DMS79 (cell line): ENCODE data around the gene RYR2.

Experiments
- DNase-seq: peaks from one replicate; lab custom pipeline; 2025; lab: John Stamatoyannopoulos, UW

The RYR2 gene

GRCh38 chr1:237041795-237042525 is at the start of gene RYR2:
Gene RYR2, plus strand, starts transcription at chr1:237042184. Its CDS starts 338 bp downstream, at chr1:237042522.
- no peak for DNase-seq

GRCh38 chr1:236992449-236992848 is 49.5 kb upstream of the RYR2 start:
- no peak for DNase-seq

DNA sequence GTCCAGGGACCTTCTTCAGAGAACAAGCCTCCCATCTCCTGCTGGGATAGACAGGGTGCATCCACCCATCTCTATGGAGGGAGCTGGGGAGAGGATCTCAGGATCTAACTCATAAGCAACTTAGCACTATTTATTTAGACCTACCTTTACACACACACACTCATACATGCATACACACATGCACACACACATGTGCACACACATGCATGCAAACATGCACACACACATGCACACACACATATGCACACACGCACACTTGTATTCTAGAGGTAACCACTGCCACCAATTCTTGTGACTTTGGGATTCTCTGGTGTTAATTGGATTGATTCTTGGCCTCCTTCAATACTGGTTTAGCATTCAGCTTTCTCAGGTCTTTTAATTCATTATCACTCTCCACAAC is 47.5 kb upstream of the RYR2 start:
- no peak for DNase-seq

DNA sequence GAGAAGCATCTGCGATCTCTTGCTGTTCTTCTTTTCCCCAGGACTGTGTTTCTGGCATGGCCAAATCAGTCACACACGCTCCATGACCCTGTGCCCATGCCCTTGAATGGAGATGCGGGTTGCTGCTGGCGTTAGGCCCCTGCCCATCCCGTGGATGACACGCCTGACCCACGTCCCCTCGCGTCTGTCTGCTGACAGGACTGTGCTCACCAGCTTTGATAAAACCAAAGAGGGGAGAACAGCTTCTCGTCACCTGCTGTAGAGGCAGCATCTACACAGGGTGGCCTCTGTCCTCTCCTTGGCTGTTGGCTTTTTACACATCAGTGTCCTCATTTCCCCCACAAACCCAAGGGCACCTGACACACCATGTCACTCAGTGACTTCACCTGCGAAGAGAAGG is 44.6 kb upstream of the RYR2 start:
- DNase-seq, result no peak

- DNase-seq, result peak; percentile 24
These were observed 44.1 kb upstream of the RYR2 start for GRCh38 chr1:236997882-236998281.

DNA sequence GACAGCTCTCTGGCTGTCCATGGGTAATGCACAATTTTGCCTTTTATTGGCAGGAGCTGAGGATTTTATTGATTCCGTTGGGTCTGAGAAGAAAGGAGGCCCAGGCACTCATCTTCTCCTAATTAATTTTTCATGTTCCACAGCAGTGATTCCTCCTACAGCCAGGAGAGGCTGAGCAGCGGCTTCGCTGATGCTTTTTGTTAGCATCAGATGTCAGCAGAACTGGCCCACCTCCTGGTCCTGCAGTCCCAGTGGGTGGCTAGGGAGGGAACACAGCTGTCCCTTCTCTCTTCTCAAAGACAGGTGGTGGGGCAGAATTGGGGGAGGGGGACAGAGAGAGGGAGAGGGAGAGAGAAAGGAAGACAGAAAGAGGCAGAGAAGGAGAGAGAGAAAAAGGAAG is 43.4 kb upstream of the RYR2 start:
- DNase-seq, result no peak

DNA sequence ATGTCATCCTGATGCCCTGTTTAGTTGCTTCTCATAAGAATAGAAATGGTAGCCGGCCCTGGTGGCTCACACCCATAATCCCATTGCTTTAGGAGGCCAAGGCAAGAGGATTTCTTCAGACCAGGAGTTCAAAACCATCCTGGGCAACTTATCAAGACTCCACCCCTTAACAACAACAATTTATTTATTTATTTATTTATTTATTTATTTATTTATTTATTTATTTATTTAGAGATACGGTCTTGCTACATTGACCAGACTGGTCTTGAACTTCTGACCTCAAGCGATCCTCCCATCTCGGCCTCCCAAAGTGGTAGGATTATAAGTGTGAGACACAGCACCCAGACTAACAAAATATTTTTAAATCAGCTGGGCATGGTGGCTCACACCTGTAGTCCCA is 41.8 kb upstream of the RYR2 start:
- no peak for DNase-seq

GRCh38 chr1:237003516-237003915 is 38.5 kb upstream of the RYR2 start:
- DNase-seq, result no peak

DNA sequence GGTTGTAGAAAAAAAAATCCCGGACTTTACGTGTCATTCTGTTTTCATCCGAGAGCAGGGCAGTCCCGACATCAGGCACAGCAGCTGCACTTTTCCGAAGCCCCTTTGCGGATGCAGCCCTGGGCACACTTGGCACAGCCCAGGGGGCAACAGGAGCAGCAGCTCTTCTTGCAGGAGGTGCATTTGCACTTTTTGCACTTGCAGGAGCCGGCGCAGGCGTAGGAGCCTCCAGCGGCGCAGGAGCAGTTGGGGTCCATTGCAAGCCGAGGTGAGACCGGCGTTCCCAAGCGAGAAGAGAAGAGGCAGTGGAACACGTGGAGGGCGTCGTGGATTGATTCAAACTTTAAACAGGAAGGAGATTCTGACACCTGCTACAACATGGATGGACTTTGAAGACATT is 37.9 kb upstream of the RYR2 start, which contains the start of gene MT1HL1:
MT1HL1 (minus strand) TSS at position 326 of the 400 bp plus-strand sequence; CDS start at position 257, 69 bp downstream.
- no peak for DNase-seq

- DNase-seq, result no peak
These were observed 36.3 kb upstream of the RYR2 start for GRCh38 chr1:237005674-237006073.

DNA sequence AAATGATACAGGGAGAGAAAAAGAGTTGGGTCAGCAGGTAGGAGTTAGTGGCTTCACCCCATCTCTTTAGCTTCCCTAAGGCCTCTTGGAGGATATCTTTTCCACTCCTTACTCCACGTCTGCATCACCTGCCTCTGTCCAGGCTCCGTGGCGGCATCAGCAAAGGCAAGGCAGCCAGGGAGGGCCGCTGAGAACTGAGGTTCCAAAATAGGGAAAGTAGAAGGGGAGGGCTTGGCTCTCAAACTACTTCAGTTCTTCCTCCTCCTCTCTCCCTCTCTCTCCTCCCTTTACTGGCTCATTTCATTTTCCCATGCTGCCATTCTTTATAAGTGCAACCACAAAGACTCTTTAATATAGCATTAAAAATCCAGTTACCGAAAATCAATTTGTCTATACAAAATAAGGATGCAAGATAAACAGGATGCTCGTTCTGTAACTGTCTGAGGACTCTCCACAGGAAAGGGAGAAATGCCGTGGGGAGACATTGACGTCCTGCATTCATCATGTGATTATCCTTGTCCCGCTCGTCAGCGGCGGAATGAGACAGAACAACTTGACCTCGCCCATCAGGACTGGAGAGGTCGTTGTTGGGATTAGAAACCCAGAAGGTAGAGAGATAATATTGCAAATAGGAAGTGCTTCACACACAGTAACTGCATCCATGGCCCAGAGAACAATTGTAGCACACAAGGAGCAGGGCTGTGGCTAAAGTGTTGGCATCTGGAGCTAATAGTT is 34.7 kb upstream of the RYR2 start:
- DNase-seq, result no peak

DNA sequence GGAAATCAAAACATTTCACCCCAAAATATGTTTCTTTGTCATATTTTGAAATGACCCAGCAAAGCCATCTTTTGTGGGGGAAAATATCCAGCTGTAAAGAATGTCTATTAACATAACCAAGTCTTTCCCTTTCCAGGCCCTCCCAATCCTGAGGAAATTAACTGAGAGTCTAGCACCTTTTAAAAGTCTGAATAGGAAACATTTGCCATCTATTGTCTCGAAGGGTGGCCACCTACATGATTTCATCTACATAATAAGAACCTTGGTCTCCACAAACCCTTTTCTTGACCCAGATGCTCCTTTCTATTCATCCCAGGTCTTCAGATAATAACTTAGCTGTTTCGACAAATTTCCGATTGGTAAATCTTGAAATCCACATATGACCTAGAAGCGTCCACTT is 32.4 kb upstream of the RYR2 start:
- DNase-seq, result no peak

DNA sequence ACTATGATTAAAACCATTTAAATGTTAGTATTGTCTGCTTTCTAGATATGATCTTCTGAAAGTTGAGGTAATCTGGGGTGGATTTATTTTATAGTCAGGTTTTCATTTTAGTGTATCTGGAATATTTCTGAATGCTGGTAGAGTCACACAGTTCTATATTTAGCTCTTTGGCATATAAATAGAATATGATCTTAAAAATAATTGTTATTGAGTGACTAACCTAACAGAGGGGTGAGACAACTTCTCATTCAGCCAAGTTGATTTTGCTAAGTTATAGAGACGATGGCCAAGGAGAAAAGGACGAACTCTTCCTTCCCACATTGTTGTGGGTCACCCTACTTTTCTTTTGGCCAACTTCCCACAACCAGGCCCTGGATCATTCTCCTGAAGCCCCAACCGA is 30.6 kb upstream of the RYR2 start:
- no peak for DNase-seq

- no peak for DNase-seq
These were observed 29.6 kb upstream of the RYR2 start for GRCh38 chr1:237012361-237012760.

- DNase-seq, result peak; percentile 15
These were observed 29.1 kb upstream of the RYR2 start for GRCh38 chr1:237012788-237013383.

DNA sequence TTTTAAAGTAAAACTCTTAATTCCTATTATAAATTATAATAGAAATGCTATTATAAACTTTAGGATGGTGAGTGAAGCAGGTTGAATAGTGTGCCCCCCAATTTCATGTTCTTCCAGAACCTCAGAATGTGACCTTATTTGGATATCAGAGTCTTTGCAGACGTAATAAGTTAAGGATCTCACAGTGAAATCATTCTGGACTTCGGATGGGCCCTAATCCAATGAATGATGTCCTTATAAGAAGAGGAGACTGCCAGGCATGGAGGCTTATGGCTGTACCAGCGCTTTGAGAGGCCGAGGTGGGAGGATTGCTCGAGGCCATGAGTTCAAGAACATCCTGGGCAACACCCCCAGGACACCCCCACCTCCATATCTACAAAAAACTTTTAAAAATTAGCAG is 28.4 kb upstream of the RYR2 start:
- no peak for DNase-seq

DNA sequence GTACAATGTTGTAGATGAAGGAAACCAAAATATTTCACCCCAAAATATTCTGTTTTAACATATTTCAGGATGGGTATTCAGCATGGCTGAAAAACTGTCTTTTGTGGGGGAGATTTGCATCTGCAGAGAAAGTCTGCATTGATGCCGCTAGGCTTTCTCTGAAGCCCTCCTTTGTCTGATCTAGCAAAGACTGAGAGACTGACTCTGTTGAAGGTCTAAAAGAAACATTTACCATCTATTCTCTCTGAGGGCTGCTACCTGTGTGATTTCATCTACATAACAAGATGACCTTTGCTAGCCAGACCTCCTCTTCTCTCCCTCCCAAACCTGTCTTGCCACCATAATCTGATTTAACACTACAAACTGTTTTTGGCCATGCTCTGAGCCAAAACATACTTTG is 25.4 kb upstream of the RYR2 start:
- DNase-seq, result no peak

GRCh38 chr1:237018896-237019295 is 23.1 kb upstream of the RYR2 start:
- DNase-seq, result no peak

DNA sequence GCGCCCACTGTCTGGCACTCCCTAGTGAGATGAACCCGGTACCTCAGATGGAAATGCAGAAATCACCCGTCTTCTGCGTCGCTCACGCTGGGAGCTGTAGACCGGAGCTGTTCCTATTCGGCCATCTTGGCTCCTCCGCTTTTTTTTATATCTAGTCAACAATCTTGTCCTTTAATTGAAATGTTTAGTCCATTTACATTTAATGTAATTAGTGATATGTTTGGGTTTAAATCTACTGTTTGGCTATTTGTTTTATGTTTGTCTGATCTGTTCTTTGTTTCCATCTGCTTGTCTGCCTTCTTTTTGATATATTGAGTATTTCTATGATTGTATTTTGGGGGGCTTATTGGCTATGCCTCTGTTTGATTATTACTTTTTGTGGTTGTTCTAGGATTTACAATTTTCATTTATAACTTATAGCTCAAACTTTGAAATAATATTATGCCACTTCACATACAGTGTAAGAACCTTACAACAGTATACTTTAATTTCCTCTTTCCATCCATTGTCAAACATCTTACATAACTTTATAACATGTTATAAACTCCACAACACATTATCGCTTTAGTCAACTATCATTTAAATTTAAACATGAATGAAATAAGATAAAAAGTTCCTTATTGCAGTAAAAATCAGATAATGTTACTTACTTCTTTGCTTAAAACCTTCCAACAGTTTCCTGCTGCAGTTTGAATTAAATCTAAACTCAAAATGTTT is 16.5 kb upstream of the RYR2 start:
- DNase-seq, result no peak

- no peak for DNase-seq
These were observed 12.7 kb upstream of the RYR2 start for GRCh38 chr1:237029240-237029639.

GRCh38 chr1:237029850-237030535 is 12.0 kb upstream of the RYR2 start:
- DNase-seq, result no peak

- DNase-seq, result no peak
These were observed 10.5 kb upstream of the RYR2 start for GRCh38 chr1:237031480-237031879.
